WTC11 (cell line): ENCODE data around the gene MAN1B1. TPM values are rescaled to one million over a fixed set of nuclear protein-coding genes. Genes with fewer than 3 reads are reported as not detected.

Experiments
- ATAC-seq: fragments of 200-7000 bp; cut with Tn5 transposase; 2 replicates; pipeline ENCODE4 v1.10.0; 2021; ENCODE audit warnings: mild to moderate bottlenecking, moderate library complexity
- CTCF ChIA-PET: fragments of 300-600 bp; sonication (Branson Sonifier 250); formaldehyde crosslinking; loops from one replicate; lab custom pipeline; 2021; ENCODE audit warnings: antibody characterized with exemption; lab: Charles Lee
- POLR2A ChIA-PET: fragments of 350-600 bp; sonication (Branson Sonifier 250); formaldehyde crosslinking; loops from one replicate; lab custom pipeline; 2021; ENCODE audit warnings: antibody characterized with exemption; lab: Charles Lee
- DNase-seq: peaks from one replicate; pipeline ENCODE4 v3.0.0; 2021; ENCODE audit warnings: low spot score
- H3K27ac Mint-ChIP-seq: 2 replicates; pipeline ENCODE4 v1.8.0; 2021; ENCODE audit warnings: mixed read lengths
- H3K27me3 Mint-ChIP-seq: 2 replicates; pipeline ENCODE4 v1.8.0; 2021; ENCODE audit warnings: low read depth, mild to moderate bottlenecking, moderate library complexity, mixed read lengths
- H3K36me3 Mint-ChIP-seq: 2 replicates; pipeline ENCODE4 v1.8.0; 2021; ENCODE audit warnings: mixed read lengths
- H3K4me1 Mint-ChIP-seq: 2 replicates; pipeline ENCODE4 v1.8.0; 2022; ENCODE audit warnings: mixed read lengths
- H3K4me3 Mint-ChIP-seq: 2 replicates; pipeline ENCODE4 v1.8.0; 2021; ENCODE audit warnings: mild to moderate bottlenecking, moderate library complexity, mixed read lengths
- H3K9me3 Mint-ChIP-seq: 2 replicates; pipeline ENCODE4 v1.8.0; 2021; ENCODE audit warnings: mixed read lengths
- CBFB ChIP-seq: sonication (generic); formaldehyde crosslinking; IDR thresholded peaks from 2 replicates; pipeline ENCODE4 v1.8.1; 2022; ENCODE audit warnings: mild to moderate bottlenecking, low read depth, missing genetic modification reagents
- NFYB ChIP-seq: sonication (generic); formaldehyde crosslinking; conservative IDR thresholded peaks from 2 replicates; pipeline ENCODE4 v1.8.0; 2022; ENCODE audit warnings: low read depth, missing genetic modification reagents
- NR3C1 ChIP-seq: sonication (generic); formaldehyde crosslinking; conservative IDR thresholded peaks from 2 replicates; pipeline ENCODE4 v1.8.1; 2023; ENCODE audit warnings: low read depth, mild to moderate bottlenecking, missing genetic modification reagents
- TP53 ChIP-seq: sonication (generic); formaldehyde crosslinking; IDR thresholded peaks from 2 replicates; pipeline ENCODE4 v1.8.1; 2023; ENCODE audit warnings: mild to moderate bottlenecking, missing genetic modification reagents
- ZNF317 ChIP-seq: sonication (generic); formaldehyde crosslinking; IDR thresholded peaks from 2 replicates; pipeline ENCODE4 v1.8.1; 2023; ENCODE audit warnings: low read depth, mild to moderate bottlenecking, moderate library complexity, missing genetic modification reagents, borderline replicate concordance
- ZNF396 ChIP-seq: fragments of 250-450 bp; sonication (Bioruptor Pico); IDR thresholded peaks from 2 replicates; pipeline ENCODE4 v1.8.0; 2021; ENCODE audit warnings: mild to moderate bottlenecking, moderate library complexity, borderline replicate concordance
- ZNF671 ChIP-seq: fragments of 250-450 bp; sonication (Bioruptor Pico); IDR thresholded peaks from 2 replicates; pipeline ENCODE4 v1.8.0; 2021; ENCODE audit warnings: mild to moderate bottlenecking
- total RNA-seq: library from RNA; stranded (reverse); gene quantifications from 3 replicates; pipeline ENCODE4 v1.2.3, GENCODE V29; 2021
- TF ChIP-seq, protein P1 (sequence below): sonication (generic); formaldehyde crosslinking; IDR thresholded peaks from 2 replicates; pipeline ENCODE4 v1.8.1; 2022; ENCODE audit warnings: low read depth, missing genetic modification reagents, borderline replicate concordance
- TF ChIP-seq, protein P2 (sequence below): sonication (generic); formaldehyde crosslinking; IDR thresholded peaks from 2 replicates; pipeline ENCODE4 v1.8.1; 2023; ENCODE audit warnings: mild to moderate bottlenecking, missing genetic modification reagents
- TF ChIP-seq, protein P3 (sequence below): sonication (generic); formaldehyde crosslinking; IDR thresholded peaks from 2 replicates; pipeline ENCODE4 v1.8.1; 2023; ENCODE audit warnings: mild to moderate bottlenecking, moderate library complexity, missing genetic modification reagents
- TF ChIP-seq, protein P4 (sequence below): fragments of 250-450 bp; sonication (Bioruptor Pico); conservative IDR thresholded peaks from 2 replicates; pipeline ENCODE4 v1.9.0; 2021; ENCODE audit warnings: mild to moderate bottlenecking
- TF ChIP-seq, protein P5 (sequence below): sonication (generic); formaldehyde crosslinking; IDR thresholded peaks from 2 replicates; pipeline ENCODE4 v1.8.1; 2022; ENCODE audit warnings: low read depth, mild to moderate bottlenecking, moderate library complexity, missing genetic modification reagents, borderline replicate concordance
- TF ChIP-seq, protein P6 (sequence below): sonication (generic); formaldehyde crosslinking; IDR thresholded peaks from 2 replicates; pipeline ENCODE4 v1.8.0; 2022; ENCODE audit warnings: mild to moderate bottlenecking, missing genetic modification reagents
- TF ChIP-seq, protein P7 (sequence below): sonication (generic); formaldehyde crosslinking; IDR thresholded peaks from 2 replicates; pipeline ENCODE4 v1.8.1; 2022; ENCODE audit warnings: mild to moderate bottlenecking, missing genetic modification reagents, moderate library complexity, borderline replicate concordance
- TF ChIP-seq, protein P8 (sequence below): fragments of 250-450 bp; sonication (Bioruptor Pico); IDR thresholded peaks from 2 replicates; pipeline ENCODE4 v1.9.0; 2021; ENCODE audit warnings: mild to moderate bottlenecking, borderline replicate concordance

MAN1B1 gene
- total RNA-seq, 1 experiment from 2014 or later: 57.1 TPM

DNA sequence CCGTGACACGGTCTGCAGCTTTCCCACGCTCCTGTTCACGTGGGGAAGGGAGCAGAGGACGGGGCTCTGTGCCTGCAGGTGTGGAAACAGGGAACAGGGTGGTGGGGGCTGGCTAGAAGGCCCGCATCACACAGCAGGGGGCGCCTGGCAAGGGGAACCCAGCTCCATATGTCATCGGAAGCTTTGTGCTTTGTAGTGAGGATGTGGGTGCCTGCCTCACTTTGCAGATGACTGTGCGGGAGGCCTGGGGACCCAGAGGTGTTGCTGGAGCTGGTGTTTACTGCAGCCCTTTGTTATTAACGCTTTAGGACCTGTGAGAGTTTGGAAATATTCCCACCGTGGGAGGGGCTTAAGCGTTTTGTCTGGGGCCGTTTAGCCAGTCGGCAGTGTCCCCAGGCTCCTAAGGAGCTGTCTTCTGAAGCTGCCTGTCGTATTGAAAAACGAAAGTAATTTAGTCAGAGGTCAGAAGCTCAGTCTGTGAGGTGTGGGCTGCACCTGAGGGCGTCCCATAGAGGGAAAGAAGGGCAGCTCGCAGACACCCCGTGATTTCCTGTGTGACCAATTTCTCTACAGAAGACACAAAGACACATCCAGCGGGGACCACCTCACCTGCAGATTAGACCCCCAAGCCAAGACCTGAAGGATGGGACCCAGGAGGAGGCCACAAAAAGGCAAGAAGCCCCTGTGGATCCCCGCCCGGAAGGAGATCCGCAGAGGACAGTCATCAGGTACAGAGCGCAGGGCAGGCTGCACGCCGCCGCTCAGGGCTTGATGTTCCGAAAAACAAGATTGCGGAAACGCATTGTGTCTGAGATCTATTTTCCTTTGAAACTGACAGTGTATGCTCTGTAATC lies 9.1 kb downstream of the MAN1B1 start:
- Mint-ChIP-seq H3K36me3 (peaks cover 33% of the 10 kb centered on the region), H3K4me1 (no peaks in the 10 kb centered on the region), H3K27ac (no peak overlapping the region), H3K9me3 (no peaks in the 10 kb centered on the region), H3K27me3 (no peaks in the 10 kb centered on the region), H3K4me3 (no peak overlapping the region)
- POLR2A ChIA-PET: no interaction called here
- TF ChIP-seq, protein P1, sequence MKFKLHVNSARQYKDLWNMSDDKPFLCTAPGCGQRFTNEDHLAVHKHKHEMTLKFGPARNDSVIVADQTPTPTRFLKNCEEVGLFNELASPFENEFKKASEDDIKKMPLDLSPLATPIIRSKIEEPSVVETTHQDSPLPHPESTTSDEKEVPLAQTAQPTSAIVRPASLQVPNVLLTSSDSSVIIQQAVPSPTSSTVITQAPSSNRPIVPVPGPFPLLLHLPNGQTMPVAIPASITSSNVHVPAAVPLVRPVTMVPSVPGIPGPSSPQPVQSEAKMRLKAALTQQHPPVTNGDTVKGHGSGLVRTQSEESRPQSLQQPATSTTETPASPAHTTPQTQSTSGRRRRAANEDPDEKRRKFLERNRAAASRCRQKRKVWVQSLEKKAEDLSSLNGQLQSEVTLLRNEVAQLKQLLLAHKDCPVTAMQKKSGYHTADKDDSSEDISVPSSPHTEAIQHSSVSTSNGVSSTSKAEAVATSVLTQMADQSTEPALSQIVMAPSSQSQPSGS (CRISPR knock-in tag): no peak
- TF ChIP-seq TP53 (CRISPR knock-in tag) (no peak), NR3C1 (CRISPR knock-in tag) (no peak), NFYB (no peak), ZNF317 (CRISPR knock-in tag) (no peak), ZNF396 (CRISPR knock-in tag) (no peak), CBFB (CRISPR knock-in tag) (no peak), ZNF671 (CRISPR knock-in tag) (no peak)
- TF ChIP-seq, protein P2, sequence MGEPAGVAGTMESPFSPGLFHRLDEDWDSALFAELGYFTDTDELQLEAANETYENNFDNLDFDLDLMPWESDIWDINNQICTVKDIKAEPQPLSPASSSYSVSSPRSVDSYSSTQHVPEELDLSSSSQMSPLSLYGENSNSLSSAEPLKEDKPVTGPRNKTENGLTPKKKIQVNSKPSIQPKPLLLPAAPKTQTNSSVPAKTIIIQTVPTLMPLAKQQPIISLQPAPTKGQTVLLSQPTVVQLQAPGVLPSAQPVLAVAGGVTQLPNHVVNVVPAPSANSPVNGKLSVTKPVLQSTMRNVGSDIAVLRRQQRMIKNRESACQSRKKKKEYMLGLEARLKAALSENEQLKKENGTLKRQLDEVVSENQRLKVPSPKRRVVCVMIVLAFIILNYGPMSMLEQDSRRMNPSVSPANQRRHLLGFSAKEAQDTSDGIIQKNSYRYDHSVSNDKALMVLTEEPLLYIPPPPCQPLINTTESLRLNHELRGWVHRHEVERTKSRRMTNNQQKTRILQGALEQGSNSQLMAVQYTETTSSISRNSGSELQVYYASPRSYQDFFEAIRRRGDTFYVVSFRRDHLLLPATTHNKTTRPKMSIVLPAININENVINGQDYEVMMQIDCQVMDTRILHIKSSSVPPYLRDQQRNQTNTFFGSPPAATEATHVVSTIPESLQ (CRISPR knock-in tag): no peak
- TF ChIP-seq, protein P3, sequence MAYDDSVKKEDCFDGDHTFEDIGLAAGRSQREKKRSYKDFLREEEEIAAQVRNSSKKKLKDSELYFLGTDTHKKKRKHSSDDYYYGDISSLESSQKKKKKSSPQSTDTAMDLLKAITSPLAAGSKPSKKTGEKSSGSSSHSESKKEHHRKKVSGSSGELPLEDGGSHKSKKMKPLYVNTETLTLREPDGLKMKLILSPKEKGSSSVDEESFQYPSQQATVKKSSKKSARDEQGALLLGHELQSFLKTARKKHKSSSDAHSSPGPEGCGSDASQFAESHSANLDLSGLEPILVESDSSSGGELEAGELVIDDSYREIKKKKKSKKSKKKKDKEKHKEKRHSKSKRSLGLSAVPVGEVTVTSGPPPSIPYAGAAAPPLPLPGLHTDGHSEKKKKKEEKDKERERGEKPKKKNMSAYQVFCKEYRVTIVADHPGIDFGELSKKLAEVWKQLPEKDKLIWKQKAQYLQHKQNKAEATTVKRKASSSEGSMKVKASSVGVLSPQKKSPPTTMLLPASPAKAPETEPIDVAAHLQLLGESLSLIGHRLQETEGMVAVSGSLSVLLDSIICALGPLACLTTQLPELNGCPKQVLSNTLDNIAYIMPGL (CRISPR knock-in tag): no peak
- TF ChIP-seq, protein P4, sequence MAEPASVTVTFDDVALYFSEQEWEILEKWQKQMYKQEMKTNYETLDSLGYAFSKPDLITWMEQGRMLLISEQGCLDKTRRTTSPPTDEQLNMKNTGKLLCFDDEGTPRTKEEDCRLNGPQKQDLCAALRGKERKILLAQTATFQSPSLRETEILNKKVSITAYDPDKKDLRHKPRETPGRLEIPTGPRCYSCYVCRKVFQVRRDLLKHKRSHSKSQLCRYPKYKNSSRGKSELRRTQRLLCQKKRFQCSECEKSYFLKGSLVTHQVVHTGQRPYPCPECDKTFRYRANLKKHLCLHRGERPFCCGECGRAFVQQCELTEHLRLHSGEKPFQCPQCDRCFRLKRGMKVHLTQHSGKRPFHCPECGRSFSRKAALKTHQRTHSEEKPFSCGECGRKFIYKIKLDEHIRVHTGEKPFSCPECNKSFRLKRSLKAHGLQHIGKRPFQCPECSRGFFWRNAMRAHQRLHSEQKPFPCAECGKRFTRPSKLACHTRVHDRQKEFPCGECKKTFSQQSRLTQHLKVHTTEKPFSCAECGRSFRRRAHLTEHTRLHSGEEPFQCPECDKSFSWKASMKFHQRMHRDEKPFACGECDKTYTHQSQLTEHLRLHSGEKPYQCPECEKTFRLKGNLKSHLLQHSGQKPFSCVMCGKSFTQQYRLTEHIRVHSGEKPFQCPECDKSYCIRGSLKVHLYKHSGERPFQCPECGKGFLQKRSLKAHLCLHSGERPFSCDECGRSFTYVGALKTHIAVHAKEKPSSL (CRISPR knock-in tag): no peak
- TF ChIP-seq, protein P5, sequence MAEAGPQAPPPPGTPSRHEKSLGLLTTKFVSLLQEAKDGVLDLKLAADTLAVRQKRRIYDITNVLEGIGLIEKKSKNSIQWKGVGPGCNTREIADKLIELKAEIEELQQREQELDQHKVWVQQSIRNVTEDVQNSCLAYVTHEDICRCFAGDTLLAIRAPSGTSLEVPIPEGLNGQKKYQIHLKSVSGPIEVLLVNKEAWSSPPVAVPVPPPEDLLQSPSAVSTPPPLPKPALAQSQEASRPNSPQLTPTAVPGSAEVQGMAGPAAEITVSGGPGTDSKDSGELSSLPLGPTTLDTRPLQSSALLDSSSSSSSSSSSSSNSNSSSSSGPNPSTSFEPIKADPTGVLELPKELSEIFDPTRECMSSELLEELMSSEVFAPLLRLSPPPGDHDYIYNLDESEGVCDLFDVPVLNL (CRISPR knock-in tag): no peak
- TF ChIP-seq, protein P6, sequence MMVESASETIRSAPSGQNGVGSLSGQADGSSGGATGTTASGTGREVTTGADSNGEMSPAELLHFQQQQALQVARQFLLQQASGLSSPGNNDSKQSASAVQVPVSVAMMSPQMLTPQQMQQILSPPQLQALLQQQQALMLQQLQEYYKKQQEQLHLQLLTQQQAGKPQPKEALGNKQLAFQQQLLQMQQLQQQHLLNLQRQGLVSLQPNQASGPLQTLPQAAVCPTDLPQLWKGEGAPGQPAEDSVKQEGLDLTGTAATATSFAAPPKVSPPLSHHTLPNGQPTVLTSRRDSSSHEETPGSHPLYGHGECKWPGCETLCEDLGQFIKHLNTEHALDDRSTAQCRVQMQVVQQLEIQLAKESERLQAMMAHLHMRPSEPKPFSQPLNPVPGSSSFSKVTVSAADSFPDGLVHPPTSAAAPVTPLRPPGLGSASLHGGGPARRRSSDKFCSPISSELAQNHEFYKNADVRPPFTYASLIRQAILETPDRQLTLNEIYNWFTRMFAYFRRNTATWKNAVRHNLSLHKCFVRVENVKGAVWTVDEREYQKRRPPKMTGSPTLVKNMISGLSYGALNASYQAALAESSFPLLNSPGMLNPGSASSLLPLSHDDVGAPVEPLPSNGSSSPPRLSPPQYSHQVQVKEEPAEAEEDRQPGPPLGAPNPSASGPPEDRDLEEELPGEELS (CRISPR knock-in tag): no peak
- TF ChIP-seq, protein P7, sequence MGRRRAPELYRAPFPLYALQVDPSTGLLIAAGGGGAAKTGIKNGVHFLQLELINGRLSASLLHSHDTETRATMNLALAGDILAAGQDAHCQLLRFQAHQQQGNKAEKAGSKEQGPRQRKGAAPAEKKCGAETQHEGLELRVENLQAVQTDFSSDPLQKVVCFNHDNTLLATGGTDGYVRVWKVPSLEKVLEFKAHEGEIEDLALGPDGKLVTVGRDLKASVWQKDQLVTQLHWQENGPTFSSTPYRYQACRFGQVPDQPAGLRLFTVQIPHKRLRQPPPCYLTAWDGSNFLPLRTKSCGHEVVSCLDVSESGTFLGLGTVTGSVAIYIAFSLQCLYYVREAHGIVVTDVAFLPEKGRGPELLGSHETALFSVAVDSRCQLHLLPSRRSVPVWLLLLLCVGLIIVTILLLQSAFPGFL (CRISPR knock-in tag): no peak
- TF ChIP-seq, protein P8, sequence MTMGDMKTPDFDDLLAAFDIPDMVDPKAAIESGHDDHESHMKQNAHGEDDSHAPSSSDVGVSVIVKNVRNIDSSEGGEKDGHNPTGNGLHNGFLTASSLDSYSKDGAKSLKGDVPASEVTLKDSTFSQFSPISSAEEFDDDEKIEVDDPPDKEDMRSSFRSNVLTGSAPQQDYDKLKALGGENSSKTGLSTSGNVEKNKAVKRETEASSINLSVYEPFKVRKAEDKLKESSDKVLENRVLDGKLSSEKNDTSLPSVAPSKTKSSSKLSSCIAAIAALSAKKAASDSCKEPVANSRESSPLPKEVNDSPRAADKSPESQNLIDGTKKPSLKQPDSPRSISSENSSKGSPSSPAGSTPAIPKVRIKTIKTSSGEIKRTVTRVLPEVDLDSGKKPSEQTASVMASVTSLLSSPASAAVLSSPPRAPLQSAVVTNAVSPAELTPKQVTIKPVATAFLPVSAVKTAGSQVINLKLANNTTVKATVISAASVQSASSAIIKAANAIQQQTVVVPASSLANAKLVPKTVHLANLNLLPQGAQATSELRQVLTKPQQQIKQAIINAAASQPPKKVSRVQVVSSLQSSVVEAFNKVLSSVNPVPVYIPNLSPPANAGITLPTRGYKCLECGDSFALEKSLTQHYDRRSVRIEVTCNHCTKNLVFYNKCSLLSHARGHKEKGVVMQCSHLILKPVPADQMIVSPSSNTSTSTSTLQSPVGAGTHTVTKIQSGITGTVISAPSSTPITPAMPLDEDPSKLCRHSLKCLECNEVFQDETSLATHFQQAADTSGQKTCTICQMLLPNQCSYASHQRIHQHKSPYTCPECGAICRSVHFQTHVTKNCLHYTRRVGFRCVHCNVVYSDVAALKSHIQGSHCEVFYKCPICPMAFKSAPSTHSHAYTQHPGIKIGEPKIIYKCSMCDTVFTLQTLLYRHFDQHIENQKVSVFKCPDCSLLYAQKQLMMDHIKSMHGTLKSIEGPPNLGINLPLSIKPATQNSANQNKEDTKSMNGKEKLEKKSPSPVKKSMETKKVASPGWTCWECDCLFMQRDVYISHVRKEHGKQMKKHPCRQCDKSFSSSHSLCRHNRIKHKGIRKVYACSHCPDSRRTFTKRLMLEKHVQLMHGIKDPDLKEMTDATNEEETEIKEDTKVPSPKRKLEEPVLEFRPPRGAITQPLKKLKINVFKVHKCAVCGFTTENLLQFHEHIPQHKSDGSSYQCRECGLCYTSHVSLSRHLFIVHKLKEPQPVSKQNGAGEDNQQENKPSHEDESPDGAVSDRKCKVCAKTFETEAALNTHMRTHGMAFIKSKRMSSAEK (CRISPR knock-in tag): no peak
- ATAC-seq (no peak), DNase-seq (no peak)
- CTCF ChIA-PET: interaction anchor here (1.2 to 3.4 kb wide), 4 partner anchors 28 to 141 kb away, joined by 3 to 9 read pairs (median 4); no protein-coding TSS in a partner anchor
